GM23338 (cell line): Measurements from ENCODE around the gene TNMD. TPM values are rescaled to one million over a fixed set of nuclear protein-coding genes. Genes with fewer than 3 reads are reported as not detected.
A peak's percentile ranks its signal among the peaks of the same experiment; 100 is the strongest.

Experiments
- ATAC-seq: fragments of 200-7000 bp; cut with Tn5 transposase; 3 replicates; pipeline ENCODE4 v1.9.1; 2020
- DNase-seq: peaks from one replicate; pipeline ENCODE4 v3.0.0-alpha.2; 2015; ENCODE audit warnings: low spot score
- H2AFZ ChIP-seq: fragments of 200-600 bp; sonication (generic); 2 replicates; pipeline ENCODE4 v1.8.0; 2016; ENCODE audit warnings: antibody characterized with exemption, mild to moderate bottlenecking, moderate library complexity
- H3F3A ChIP-seq: fragments of 200-600 bp; sonication (generic); replicated peaks from 2 replicates; pipeline ENCODE4 v1.8.0; 2017; ENCODE audit warnings: antibody characterized with exemption, mixed run types, low read depth
- H3K27ac ChIP-seq: fragments of 200-600 bp; sonication (generic); 2 replicates; pipeline ENCODE4 v1.6.1; 2016; ENCODE audit warnings: low read depth
- H3K27me3 ChIP-seq: fragments of 200-600 bp; sonication (generic); 2 replicates; pipeline ENCODE4 v1.8.0; 2016; ENCODE audit warnings: mild to moderate bottlenecking, mixed run types, moderate library complexity; ENCODE audit not compliant: insufficient read depth
- H3K36me3 ChIP-seq: fragments of 200-600 bp; sonication (generic); 2 replicates; pipeline ENCODE4 v1.8.0; 2016; ENCODE audit warnings: mild to moderate bottlenecking; ENCODE audit not compliant: insufficient read depth
- H3K4me1 ChIP-seq: fragments of 200-600 bp; sonication (generic); 2 replicates; pipeline ENCODE4 v1.8.0; 2016; ENCODE audit warnings: mild to moderate bottlenecking, moderate library complexity; ENCODE audit not compliant: insufficient read depth
- H3K4me2 ChIP-seq: fragments of 200-600 bp; sonication (generic); 2 replicates; pipeline ENCODE4 v1.7.1; 2017; ENCODE audit warnings: mixed run types
- H3K4me3 ChIP-seq: fragments of 200-600 bp; sonication (generic); 2 replicates; pipeline ENCODE4 v1.6.1; 2016; ENCODE audit warnings: mixed run types
- H3K79me2 ChIP-seq: fragments of 200-600 bp; sonication (generic); replicated peaks from 2 replicates; pipeline ENCODE4 v1.8.0; 2017; ENCODE audit warnings: mild to moderate bottlenecking; ENCODE audit not compliant: insufficient read depth
- H3K9me2 ChIP-seq: fragments of 200-600 bp; sonication (generic); 2 replicates; pipeline ENCODE4 v1.8.0; 2017; ENCODE audit not compliant: insufficient read depth
- H4K20me1 ChIP-seq: fragments of 200-600 bp; sonication (generic); replicated peaks from 2 replicates; pipeline ENCODE4 v1.8.0; 2017; ENCODE audit warnings: mild to moderate bottlenecking; ENCODE audit not compliant: insufficient read depth
- H3K27ac Mint-ChIP-seq: 2 replicates; pipeline ENCODE4 v1.8.0; 2020; ENCODE audit warnings: inconsistent platforms, mild to moderate bottlenecking, moderate library complexity, mixed read lengths
- H3K27me3 Mint-ChIP-seq: 3 replicates; pipeline ENCODE4 v1.8.0; 2022; ENCODE audit warnings: low read depth, mild to moderate bottlenecking, moderate library complexity, mixed read lengths, inconsistent platforms; ENCODE audit not compliant: insufficient read depth, poor library complexity
- H3K36me3 Mint-ChIP-seq: 3 replicates; pipeline ENCODE4 v1.8.0; 2021; ENCODE audit warnings: low read depth, mild to moderate bottlenecking, inconsistent platforms, moderate library complexity, mixed read lengths
- H3K4me1 Mint-ChIP-seq: 3 replicates; pipeline ENCODE4 v1.8.0; 2020; ENCODE audit warnings: mild to moderate bottlenecking, inconsistent platforms, mixed read lengths
- H3K4me3 Mint-ChIP-seq: 3 replicates; pipeline ENCODE4 v1.8.0; 2021; ENCODE audit warnings: moderate library complexity, mild to moderate bottlenecking, inconsistent platforms, mixed read lengths
- H3K9me3 Mint-ChIP-seq: 3 replicates; pipeline ENCODE4 v1.8.0; 2020; ENCODE audit warnings: moderate library complexity, mild to moderate bottlenecking, inconsistent platforms, mixed read lengths
- CREB1 ChIP-seq: fragments of 250-450 bp; sonication (Bioruptor Pico); IDR thresholded peaks from 2 replicates; pipeline ENCODE4 v1.5.0; 2020; ENCODE audit warnings: low read depth, mild to moderate bottlenecking, moderate library complexity
- CTCF ChIP-seq, 2 experiments: fragments of 200-600 bp in 1 of 2; sonication (generic) in 1 of 2; conservative IDR thresholded peaks; 2 replicates each; pipeline versions ENCODE4 v1.5.1 to v1.6.1; 2016 to 2017; ENCODE audit warnings: antibody characterized with exemption in 2 of 2, low read depth in 2 of 2, mild to moderate bottlenecking in 2 of 2, moderate library complexity in 1 of 2
- ETS1 ChIP-seq: IDR thresholded peaks from 2 replicates; pipeline ENCODE4 v1.6.1; 2016; ENCODE audit warnings: antibody characterized with exemption
- EZH2phosphoT487 ChIP-seq: fragments of 200-600 bp; sonication (generic); IDR thresholded peaks from one replicate; pipeline ENCODE4 v1.8.1; 2018; ENCODE audit warnings: antibody characterized with exemption; ENCODE audit not compliant: unreplicated experiment
- POLR2AphosphoS5 ChIP-seq: IDR thresholded peaks from 2 replicates; pipeline ENCODE4 v1.6.1; 2016; ENCODE audit warnings: antibody characterized with exemption, low read depth
- REST ChIP-seq: IDR thresholded peaks from one replicate; pipeline ENCODE4 v1.6.1; 2018; ENCODE audit warnings: antibody characterized with exemption; ENCODE audit not compliant: unreplicated experiment
- ZNF331 ChIP-seq: fragments of 250-450 bp; sonication (Bioruptor Pico); IDR thresholded peaks from 2 replicates; pipeline ENCODE4 v1.5.0; 2020; ENCODE audit warnings: low read depth, mild to moderate bottlenecking, moderate library complexity
- polyA plus RNA-seq: library from polyadenylated mRNA; unstranded; fragments of >200 nt; fragmentation: Nextera tagmentation; extraction: Ambion mirVana; gene quantifications from 2 replicates; pipeline ENCODE4 v1.2.1, GENCODE V29; 2016
- total RNA-seq: library from RNA; depleted of rRNA; stranded (reverse); fragments of >200 nt; shearing (Covaris generic); gene quantifications from 2 replicates; pipeline ENCODE4 v1.2.3, GENCODE V29; 2014

The TNMD gene
- total and polyA plus RNA-seq, 2 experiments from 2014 or later, result 4.4 to 4.8 TPM

GRCh38 chrX:100609591-100609990 is 24.9 kb downstream of the TNMD start:
- no peaks in the 10 kb centered on the region for H3K27me3 Mint-ChIP-seq
- DNase-seq, result peak; percentile 17
- Histone ChIP-seq H3K9me2 (no peaks in the 10 kb centered on the region), H3K4me2 (0 out of 2 replicates have a peak overlapping the region, but pooled peaks have one; percentile 16), H3F3A (no peaks in the 10 kb centered on the region), H3K79me2 (no peaks in the 10 kb centered on the region), H3K4me1 (peaks cover 14% of the 10 kb centered on the region), H3K27me3 (no peaks in the 10 kb centered on the region), H3K4me3 (no peak overlapping the region), H4K20me1 (no peaks in the 10 kb centered on the region), H3K27ac (no peak overlapping the region), H3K36me3 (no peaks in the 10 kb centered on the region), H2AFZ (no peak overlapping the region)
- no peaks in the 10 kb centered on the region for H3K36me3 Mint-ChIP-seq
- peak; percentile 41; the same call in 2 of the 3 replicates for ATAC-seq
- H3K9me3 Mint-ChIP-seq, result no peaks in the 10 kb centered on the region
- TF ChIP-seq REST, result no peak
- TF ChIP-seq ETS1, result no peak
- TF ChIP-seq POLR2AphosphoS5, result no peak
- no peak for TF ChIP-seq ZNF331 (CRISPR knock-in tag)
- peak in 1 of 2 experiments; percentile 27; a peak in 2 of 4 replicates for TF ChIP-seq CTCF (conservative IDR thresholded peaks at IDR 0.05; ENCODE audit: low read depth in 2 of 2)
- TF ChIP-seq EZH2phosphoT487, result no peak
- TF ChIP-seq CREB1, result no peak
- H3K4me3 Mint-ChIP-seq, result peak overlapping the region; percentile 46; the same call in 1 of the 3 replicates
- no peak overlapping the region for H3K27ac Mint-ChIP-seq
- peaks cover 23% of the 10 kb centered on the region; the same call in 2 of the 3 replicates for H3K4me1 Mint-ChIP-seq

- no peaks in the 10 kb centered on the region for H3K9me2 ChIP-seq
- TF ChIP-seq EZH2phosphoT487 (no peak), POLR2AphosphoS5 (no peak), REST (no peak)
- peaks cover 14% of the 10 kb centered on the region for H3K4me1 ChIP-seq
- no peak overlapping the region for H2AFZ ChIP-seq
- H3K4me2 ChIP-seq, result no peak overlapping the region
- Mint-ChIP-seq H3K27ac (no peak overlapping the region), H3K4me3 (no peak overlapping the region), H3K9me3 (no peaks in the 10 kb centered on the region), H3K36me3 (no peaks in the 10 kb centered on the region), H3K4me1 (peaks cover 27% of the 10 kb centered on the region; the same call in 2 of the 3 replicates), H3K27me3 (no peaks in the 10 kb centered on the region)
- DNase-seq (no peak), ATAC-seq (no peak)
- H3K27ac ChIP-seq, result no peak overlapping the region
- no peaks in the 10 kb centered on the region for H3K36me3 ChIP-seq
- H3K4me3 ChIP-seq, result no peak overlapping the region
- no peaks in the 10 kb centered on the region for H3K79me2 ChIP-seq
- no peaks in the 10 kb centered on the region for H4K20me1 ChIP-seq
- H3K27me3 ChIP-seq, result no peaks in the 10 kb centered on the region
- no peaks in the 10 kb centered on the region for H3F3A ChIP-seq
These were observed 27.2 kb downstream of the TNMD start for GRCh38 chrX:100611951-100612350.
